OCI-LY7 (cell line): ENCODE data around the gene FGF23. TPM values are rescaled to one million over a fixed set of nuclear protein-coding genes. Genes with fewer than 3 reads are reported as not detected.

Source experiments
- Bru-seq: library from RNA; stranded (reverse); fragments of 400-500 nt; gene quantifications from one replicate; lab custom pipeline; 2021; lab: Mats Ljungman, UMichigan
- BruChase-seq, 2 experiments: library from RNA; stranded (reverse); fragments of 400-500 nt; gene quantifications; one replicate each; lab custom pipeline; 2021; lab: Mats Ljungman, UMichigan
- BruUV-seq: library from RNA; stranded (reverse); fragments of 400-500 nt; replicated peaks from 2 replicates; lab custom pipeline; 2021; lab: Mats Ljungman, UMichigan
- CTCF ChIA-PET: fragments of 300-600 bp; sonication (Branson Sonifier 250); formaldehyde crosslinking; loops from one replicate; lab custom pipeline; 2022; ENCODE audit warnings: antibody characterized with exemption; ENCODE audit not compliant: unreplicated experiment; lab: Charles Lee
- POLR2A ChIA-PET: fragments of 300-600 bp; sonication (Branson Sonifier 250); formaldehyde crosslinking; loops from one replicate; lab custom pipeline; 2022; ENCODE audit warnings: antibody characterized with exemption; lab: Charles Lee
- DNase-seq: peaks from one replicate; pipeline ENCODE4 v3.0.0-alpha.2; 2015; ENCODE audit warnings: low spot score
- H2AFZ ChIP-seq: fragments of 200-600 bp; sonication (generic), shearing (Covaris generic); 2 replicates; pipeline ENCODE4 v1.6.1; 2014; ENCODE audit warnings: mild to moderate bottlenecking, antibody characterized with exemption, low read length, moderate library complexity
- H3K27ac ChIP-seq: fragments of 200-600 bp; sonication (generic); 2 replicates; pipeline ENCODE4 v1.5.1; 2014; ENCODE audit warnings: mixed run types, low read depth, mild to moderate bottlenecking, moderate library complexity, low read length, inconsistent platforms; ENCODE audit not compliant: poor library complexity, severe bottlenecking
- H3K36me3 ChIP-seq: fragments of 200-600 bp; sonication (generic); 2 replicates; pipeline ENCODE4 v1.6.1; 2014; ENCODE audit warnings: mild to moderate bottlenecking, antibody characterized with exemption, low read length, moderate library complexity, mixed read lengths; ENCODE audit not compliant: insufficient read depth
- H3K4me1 ChIP-seq: fragments of 200-600 bp; sonication (generic); 2 replicates; pipeline ENCODE4 v1.5.1; 2014; ENCODE audit warnings: mild to moderate bottlenecking, low read length; ENCODE audit not compliant: insufficient read depth, poor library complexity, severe bottlenecking
- H3K4me2 ChIP-seq: fragments of 200-600 bp; sonication (generic); 2 replicates; pipeline ENCODE4 v1.6.1; 2014; ENCODE audit warnings: mild to moderate bottlenecking, low read length
- H3K4me3 ChIP-seq: fragments of 200-600 bp; sonication (generic); 2 replicates; pipeline ENCODE4 v1.5.1; 2014; ENCODE audit warnings: mild to moderate bottlenecking, low read depth, low read length; ENCODE audit not compliant: poor library complexity, severe bottlenecking
- H3K79me2 ChIP-seq: fragments of 200-600 bp; sonication (generic); 2 replicates; pipeline ENCODE4 v1.6.1; 2016; ENCODE audit warnings: low read depth, mild to moderate bottlenecking, low read length, moderate library complexity, mixed read lengths; ENCODE audit not compliant: insufficient read depth
- H3K9me2 ChIP-seq: fragments of 200-600 bp; sonication (generic); 2 replicates; pipeline ENCODE4 v1.6.1; 2016; ENCODE audit warnings: mild to moderate bottlenecking, low read length, mixed read lengths; ENCODE audit not compliant: insufficient read depth
- H3K9me3 ChIP-seq: fragments of 200-600 bp; sonication (generic); 2 replicates; pipeline ENCODE4 v1.6.1; 2014; ENCODE audit warnings: mild to moderate bottlenecking, mixed run types, low read length, mixed read lengths
- H4K20me1 ChIP-seq: fragments of 200-600 bp; sonication (generic); 2 replicates; pipeline ENCODE4 v1.6.1; 2014; ENCODE audit warnings: mild to moderate bottlenecking, antibody characterized with exemption, low read length, moderate library complexity, mixed read lengths; ENCODE audit not compliant: insufficient read depth
- EZH2phosphoT487 ChIP-seq: fragments of 200-600 bp; sonication (generic); IDR thresholded peaks from 2 replicates; pipeline ENCODE4 v1.6.1; 2018; ENCODE audit warnings: low read depth, borderline replicate concordance, mild to moderate bottlenecking, mixed run types, antibody characterized with exemption, low read length, moderate library complexity, mixed read lengths
- intact Hi-C: fragments of 100-400 bp; cut with micrococcal nuclease; formaldehyde crosslinking; loops from one replicate; pipeline ENCODE4 v1.10.0; 2022; ENCODE audit not compliant: unreplicated experiment
- long read RNA-seq: library from polyadenylated mRNA; stranded (forward); transcript quantifications from one replicate; pipeline ENCODE4 v2.0.0, GENCODE V29; 2022
- total RNA-seq, 2 experiments: library from RNA; depleted of rRNA in 1 of 2; stranded (reverse); fragments of >200 nt in 1 of 2; shearing (Covaris generic) in 1 of 2; gene quantifications; 2 replicates each; pipeline ENCODE4 v1.2.3, GENCODE V29; 2014 to 2022
- TF ChIP-seq, protein P1 (sequence below): fragments of 200-600 bp; sonication (generic); conservative IDR thresholded peaks from 2 replicates; pipeline ENCODE4 v1.5.1; 2014; ENCODE audit warnings: mild to moderate bottlenecking, antibody characterized with exemption, low read length, moderate library complexity, mixed read lengths

Gene FGF23
- total RNA-seq (2014; rRNA removed; shearing (Covaris generic)): 0.16 TPM in 1 of 2 replicates, not detected in the other
- total RNA-seq (2022): not detected in 2 replicates
- Bru-seq, nascent RNA: not detected
- BruChase-seq, experiment 1, labeled RNA remaining after a 6-hour chase: not detected
- BruChase-seq, experiment 2, labeled RNA remaining after a 2-hour chase: percentile 9 among the genes with signal in this experiment
- long read RNA-seq: 0 reads

GRCh38 chr12:4379405-4379804 is at the start of gene FGF23:
Gene FGF23 (minus strand): TSS chr12:4379712. CDS start chr12:4379582, 130 bp downstream.
- Histone ChIP-seq H3K4me3 (no peak within 1 kb of the TSS), H4K20me1 (no peaks in the 10 kb centered on the region), H3K79me2 (no peaks in the 10 kb centered on the region), H3K9me2 (no peaks in the 10 kb centered on the region), H3K27ac (no peak within 1 kb of the TSS), H3K36me3 (no peaks in the 10 kb centered on the region), H3K9me3 (no peaks in the 10 kb centered on the region), H3K4me2 (no peak within 1 kb of the TSS), H2AFZ (no peak within 1 kb of the TSS), H3K4me1 (no peaks in the 10 kb centered on the region)
- TF ChIP-seq, protein P1, sequence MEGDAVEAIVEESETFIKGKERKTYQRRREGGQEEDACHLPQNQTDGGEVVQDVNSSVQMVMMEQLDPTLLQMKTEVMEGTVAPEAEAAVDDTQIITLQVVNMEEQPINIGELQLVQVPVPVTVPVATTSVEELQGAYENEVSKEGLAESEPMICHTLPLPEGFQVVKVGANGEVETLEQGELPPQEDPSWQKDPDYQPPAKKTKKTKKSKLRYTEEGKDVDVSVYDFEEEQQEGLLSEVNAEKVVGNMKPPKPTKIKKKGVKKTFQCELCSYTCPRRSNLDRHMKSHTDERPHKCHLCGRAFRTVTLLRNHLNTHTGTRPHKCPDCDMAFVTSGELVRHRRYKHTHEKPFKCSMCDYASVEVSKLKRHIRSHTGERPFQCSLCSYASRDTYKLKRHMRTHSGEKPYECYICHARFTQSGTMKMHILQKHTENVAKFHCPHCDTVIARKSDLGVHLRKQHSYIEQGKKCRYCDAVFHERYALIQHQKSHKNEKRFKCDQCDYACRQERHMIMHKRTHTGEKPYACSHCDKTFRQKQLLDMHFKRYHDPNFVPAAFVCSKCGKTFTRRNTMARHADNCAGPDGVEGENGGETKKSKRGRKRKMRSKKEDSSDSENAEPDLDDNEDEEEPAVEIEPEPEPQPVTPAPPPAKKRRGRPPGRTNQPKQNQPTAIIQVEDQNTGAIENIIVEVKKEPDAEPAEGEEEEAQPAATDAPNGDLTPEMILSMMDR: no peak
- TF ChIP-seq EZH2phosphoT487: no peak
- CTCF ChIA-PET: interaction anchor here (1.7 kb wide), 1 partner anchor 10 kb away, joined by 4 read pairs; no protein-coding TSS in a partner anchor
- intact Hi-C loops: no loop called here
- no peak for DNase-seq
- no TSS peak for BruUV-seq
- POLR2A ChIA-PET: no interaction called here

GRCh38 chr12:4424422-4424821 is 44.9 kb upstream of the FGF23 start:
- Histone ChIP-seq H3K4me1 (no peaks in the 10 kb centered on the region), H3K9me2 (no peaks in the 10 kb centered on the region), H3K4me3 (no peak overlapping the region), H2AFZ (no peak overlapping the region), H3K79me2 (no peaks in the 10 kb centered on the region), H3K36me3 (no peaks in the 10 kb centered on the region), H3K27ac (no peak overlapping the region), H3K4me2 (no peak overlapping the region), H4K20me1 (no peaks in the 10 kb centered on the region), H3K9me3 (no peaks in the 10 kb centered on the region)
- DNase-seq: no peak
- no TSS peak for BruUV-seq
- POLR2A ChIA-PET: interaction anchor here (0.6 kb wide), 1 partner anchor 36 kb away, joined by 3 read pairs; no protein-coding TSS in a partner anchor
- TF ChIP-seq, protein P1: no peak
- no peak for TF ChIP-seq EZH2phosphoT487
- CTCF ChIA-PET: no interaction called here
- intact Hi-C loops: no loop called here

DNA sequence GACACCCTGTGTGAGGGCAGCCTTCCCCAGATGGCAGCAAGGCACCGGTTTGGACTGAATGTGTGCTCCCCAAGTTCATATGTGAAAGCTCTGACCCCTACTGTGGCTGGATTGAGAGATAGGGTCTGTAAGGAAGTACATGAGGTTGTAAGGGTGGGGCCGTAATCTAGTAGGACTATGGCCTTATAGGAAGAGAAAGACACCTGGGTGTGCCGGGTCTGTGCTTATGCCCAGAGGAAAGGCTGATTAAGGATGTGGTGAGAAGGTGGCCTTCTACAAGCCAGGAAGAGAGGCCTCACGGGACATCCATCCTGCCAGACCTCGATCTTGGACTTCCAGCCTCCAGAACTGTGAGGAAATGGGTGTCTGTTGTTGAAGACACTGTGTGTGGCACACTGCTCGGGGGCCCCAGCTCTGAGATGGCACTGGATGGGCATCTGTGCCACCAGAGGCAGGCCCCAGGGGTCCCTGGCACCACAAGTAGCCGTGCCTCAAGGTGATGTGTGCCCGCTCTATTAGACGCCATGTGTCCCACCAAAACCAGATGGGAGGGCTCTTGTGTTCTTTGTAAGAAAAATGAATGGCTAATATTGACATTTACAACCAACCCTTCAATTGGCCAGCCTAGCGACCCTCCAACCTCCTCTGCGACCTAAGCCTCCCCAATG is 44.1 kb upstream of the FGF23 start:
- Histone ChIP-seq H4K20me1 (no peaks in the 10 kb centered on the region), H3K27ac (no peak overlapping the region), H3K4me3 (no peak overlapping the region), H3K4me2 (no peak overlapping the region), H3K79me2 (no peaks in the 10 kb centered on the region), H3K9me3 (no peaks in the 10 kb centered on the region), H2AFZ (no peak overlapping the region), H3K9me2 (no peaks in the 10 kb centered on the region), H3K4me1 (no peaks in the 10 kb centered on the region), H3K36me3 (no peaks in the 10 kb centered on the region)
- intact Hi-C loops: no loop called here
- no TSS peak for BruUV-seq
- ChIA-PET CTCF (no interaction called here), POLR2A (interaction anchor here (0.5 to 0.7 kb wide), 3 partner anchors 35 to 105 kb away, joined by 3 to 5 read pairs (median 3); no protein-coding TSS in a partner anchor)
- no peak for DNase-seq
- no peak for TF ChIP-seq EZH2phosphoT487
- TF ChIP-seq, protein P1: no peak
